GM10248 (cell line): ENCODE results near the gene MAML2.

Source experiments
- CTCF ChIA-PET: fragments of 300-600 bp; sonication (Branson Sonifier 250); formaldehyde crosslinking; extraction: SDS; loops from one replicate; lab custom pipeline; 2021; ENCODE audit warnings: antibody characterized with exemption; lab: Yijun Ruan, JAX
- POLR2A ChIA-PET: fragments of 350-650 bp; sonication (Branson Sonifier 250); formaldehyde crosslinking; extraction: SDS; loops from one replicate; lab custom pipeline; 2020; ENCODE audit warnings: antibody characterized with exemption; lab: Yijun Ruan, JAX
- DNase-seq: peaks from one replicate; pipeline ENCODE4 v3.0.0; 2012; ENCODE audit errors: extremely low spot score
- CTCF ChIP-seq: IDR thresholded peaks from 2 replicates; pipeline ENCODE4 v1.5.1; 2012; ENCODE audit warnings: mild to moderate bottlenecking, low read depth; ENCODE audit errors: extremely low read depth, missing control alignments, control extremely low read depth

MAML2 gene

GRCh38 chr11:96335388-96335787 is 7.6 kb downstream of the MAML2 start:
- TF ChIP-seq CTCF, result no peak
- ChIA-PET POLR2A (interaction anchor here (0.6 kb wide), 1 partner anchor 1081 kb away, joined by 3 read pairs; no protein-coding TSS in a partner anchor), CTCF (interaction anchor here (0.8 to 2.3 kb wide), 8 partner anchors 8 to 283 kb away, joined by 3 to 10 read pairs (median 3); partner anchors contain the start of gene MAML2)
- DNase-seq, result no peak

- TF ChIP-seq CTCF, result no peak
- no peak for DNase-seq
- ChIA-PET POLR2A (no interaction called here), CTCF (interaction anchor here (1.0 to 2.3 kb wide), 2 partner anchors 9 to 17 kb away, joined by 3 to 10 read pairs; partner anchors contain the start of gene MAML2)
These were observed 8.8 kb downstream of the MAML2 start for GRCh38 chr11:96334219-96334618.

GRCh38 chr11:96333191-96333719 is 9.7 kb downstream of the MAML2 start:
- POLR2A ChIA-PET, result no interaction called here

GRCh38 chr11:96332126-96332771 is 10.7 kb downstream of the MAML2 start:
- TF ChIP-seq CTCF, result no peak
- CTCF ChIA-PET, result interaction anchor here (1.6 to 4.1 kb wide), 2 partner anchors 11 to 24 kb away, joined by 4 to 31 read pairs; partner anchors contain the start of gene MAML2
- POLR2A ChIA-PET, result no interaction called here
- DNase-seq, result no peak

More at GRCh38 chr11:96333191-96333719, 9.7 kb downstream of the MAML2 start:
- no peak for TF ChIP-seq CTCF
- DNase-seq, result no peak
- CTCF ChIA-PET, result interaction anchor here (1.6 to 4.1 kb wide), 2 partner anchors 10 to 25 kb away, joined by 4 to 31 read pairs; partner anchors contain the start of gene MAML2

GRCh38 chr11:96331699-96332116 is 11.3 kb downstream of the MAML2 start:
- ChIA-PET CTCF (interaction anchor here (1.6 to 4.1 kb wide), 3 partner anchors 10 to 24 kb away, joined by 4 to 31 read pairs (median 5); partner anchors contain the start of gene MAML2), POLR2A (no interaction called here)
- no peak for TF ChIP-seq CTCF
- DNase-seq, result no peak

GRCh38 chr11:96330511-96330859 is 12.5 kb downstream of the MAML2 start:
- DNase-seq, result no peak
- ChIA-PET CTCF (interaction anchor here (0.8 to 4.1 kb wide), 4 partner anchors 9 to 495 kb away, joined by 4 to 31 read pairs (median 5); partner anchors contain the start of gene MAML2), POLR2A (no interaction called here)
- TF ChIP-seq CTCF, result no peak
